Measurements from ENCODE around the gene ZNF761. TPM values are rescaled to one million over a fixed set of nuclear protein-coding genes. Genes with fewer than 3 reads are reported as not detected.
"Not testable (repeated sequence)": the region's sequence is repeated elsewhere in the genome, so short reads cannot be mapped to it uniquely, and the experiment has no call there.

The ZNF761 gene
- total RNA-seq, 2 experiments from 2014 or later = 14.0 to 14.1 TPM

- ATAC-seq; H3K4me1 Mint-ChIP-seq (ENCODE audit: low read depth); CTCF ChIA-PET; intact Hi-C loops (cut with micrococcal nuclease); H3K27ac Mint-ChIP-seq; DNase-seq; H3K9me3 Mint-ChIP-seq; POLR2A ChIA-PET; H3K4me3 Mint-ChIP-seq; H3K36me3 Mint-ChIP-seq (ENCODE audit: low read depth): not testable (repeated sequence)
- H3K27me3 Mint-ChIP-seq = peaks cover 19% of the 10 kb centered on the region
Measured at GRCh38 chr19:53503671-53504364, 72.0 kb downstream of the ZNF761 start.

GRCh38 chr19:53504365-53504703 lies 72.5 kb downstream of the ZNF761 start:
- H3K4me1 Mint-ChIP-seq (ENCODE audit: low read depth); H3K4me3 Mint-ChIP-seq; DNase-seq; intact Hi-C loops (cut with micrococcal nuclease); CTCF ChIA-PET; H3K9me3 Mint-ChIP-seq; POLR2A ChIA-PET; ATAC-seq; H3K36me3 Mint-ChIP-seq (ENCODE audit: low read depth); H3K27ac Mint-ChIP-seq: not testable (repeated sequence)
- H3K27me3 Mint-ChIP-seq = peaks cover 19% of the 10 kb centered on the region

- no peak for ATAC-seq
- no peak for DNase-seq
- intact Hi-C loops (cut with micrococcal nuclease) = no loop called here
- H3K36me3 Mint-ChIP-seq (ENCODE audit: low read depth) = peaks cover 3% of the 10 kb centered on the region
- H3K27ac Mint-ChIP-seq = no peak overlapping the region
- peaks cover 6% of the 10 kb centered on the region for H3K9me3 Mint-ChIP-seq
- H3K27me3 Mint-ChIP-seq = peaks cover 20% of the 10 kb centered on the region
- TF ChIP-seq CTCF (IDR thresholded peaks at IDR 0.05) = no peak
- CTCF ChIA-PET = no interaction called here
- POLR2A ChIA-PET = no interaction called here
- H3K4me3 Mint-ChIP-seq = no peak overlapping the region
- H3K4me1 Mint-ChIP-seq (ENCODE audit: low read depth) = no peaks in the 10 kb centered on the region
Measured at GRCh38 chr19:53504885-53505284, 73.1 kb downstream of the ZNF761 start.

- Mint-ChIP-seq H3K4me1 (ENCODE audit: low read depth) (no peaks in the 10 kb centered on the region), H3K27ac (no peak overlapping the region), H3K4me3 (no peak overlapping the region), H3K36me3 (ENCODE audit: low read depth) (peaks cover 3% of the 10 kb centered on the region), H3K27me3 (peaks cover 16% of the 10 kb centered on the region), H3K9me3 (peaks cover 2% of the 10 kb centered on the region)
- intact Hi-C loops (cut with micrococcal nuclease) = no loop called here
- ATAC-seq = no peak
- no peak for TF ChIP-seq CTCF (IDR thresholded peaks at IDR 0.05)
- DNase-seq = no peak
- POLR2A ChIA-PET = no interaction called here
- CTCF ChIA-PET = no interaction called here
Measured at GRCh38 chr19:53506728-53507127, 74.9 kb downstream of the ZNF761 start.

Other genes starting within 250 kb of the ZNF761 start
- 1 to 10 TPM; 7.5 to 9.3 TPM for gene ZNF665, start 238.6 kb upstream of the ZNF761 start, total RNA-seq
- 1 to 10 TPM; 8.3 to 8.7 TPM for gene ZNF677, start 177.1 kb upstream of the ZNF761 start, total RNA-seq
- not detected for gene VN1R2, start 173.7 kb upstream of the ZNF761 start, total RNA-seq
- not detected for gene VN1R4, start 164.3 kb upstream of the ZNF761 start, total RNA-seq
- 1 to 10 TPM; 5.5 to 5.6 TPM for gene ZNF845, start 98.2 kb upstream of the ZNF761 start, total RNA-seq
- 10 to 100 TPM; 23.2 to 26.0 TPM for gene ZNF525, start 66.3 kb upstream of the ZNF761 start, total RNA-seq
- 10 to 100 TPM; 11.1 to 11.7 TPM for gene ZNF765, start 36.8 kb upstream of the ZNF761 start, total RNA-seq
- gene ZNF813, start 35.7 kb downstream of the ZNF761 start, total RNA-seq = 1 to 10 TPM; 6.0 to 7.8 TPM
- gene ZNF331, start 106.2 kb downstream of the ZNF761 start, total RNA-seq = 10 to 100 TPM; 34.8 to 36.4 TPM
- not detected for gene DPRX, start 200.0 kb downstream of the ZNF761 start, total RNA-seq